ENCODE data around the gene HIPK1. TPM values are rescaled to one million over a fixed set of nuclear protein-coding genes. Genes with fewer than 3 reads are reported as not detected.

The HIPK1 gene
- total RNA-seq, 1 experiment from 2014 or later, result 52.2 TPM

GRCh38 chr1:113904674-113905434, 24.3 kb upstream of the HIPK1 start, which contains the start of the genes AP4B1 and DCLRE1B (continued):
- TF ChIP-seq ZNF281 (CRISPR knock-in tag; IDR thresholded peaks at IDR 0.05), result peak; percentile 97
- peak; percentile 90; the same call in 1 of the 2 replicates for TF ChIP-seq ARID4B (CRISPR knock-in tag; IDR thresholded peaks at IDR 0.05; ENCODE audit: borderline replicate concordance)
- TF ChIP-seq ZNF121 (CRISPR knock-in tag; IDR thresholded peaks at IDR 0.05), result no peak
- TF ChIP-seq ATF1 (CRISPR knock-in tag; IDR thresholded peaks at IDR 0.05), result no peak
- no peak for TF ChIP-seq PRRX2 (CRISPR knock-in tag; IDR thresholded peaks at IDR 0.05)
- TF ChIP-seq CTCF (IDR thresholded peaks at IDR 0.05), result no peak
- no peak for TF ChIP-seq CBFB (CRISPR knock-in tag; IDR thresholded peaks at IDR 0.05; ENCODE audit: low read depth)
- peak; percentile 67; the same call in 1 of the 2 replicates for TF ChIP-seq TEAD1 (CRISPR knock-in tag; IDR thresholded peaks at IDR 0.05)
- TF ChIP-seq TCF7 (CRISPR knock-in tag; IDR thresholded peaks at IDR 0.05; ENCODE audit: low read depth), result no peak
- no peak for TF ChIP-seq NR2C2 (CRISPR knock-in tag; IDR thresholded peaks at IDR 0.05)
- 0 out of 2 replicates have a peak, but pooled peaks have one; percentile 32 for TF ChIP-seq ZNF317 (CRISPR knock-in tag; IDR thresholded peaks at IDR 0.05; ENCODE audit: borderline replicate concordance, low read depth)
- TF ChIP-seq MYBL2 (CRISPR knock-in tag; IDR thresholded peaks at IDR 0.05), result peak; percentile 84; the same call in 1 of the 2 replicates
- no peak for TF ChIP-seq JAZF1 (CRISPR knock-in tag; IDR thresholded peaks at IDR 0.05)
- TF ChIP-seq KAT7 (CRISPR knock-in tag; IDR thresholded peaks at IDR 0.05; ENCODE audit: borderline replicate concordance), result peak; percentile 76; the same call in 1 of the 2 replicates
- TF ChIP-seq FOXK1 (CRISPR knock-in tag; IDR thresholded peaks at IDR 0.05), result peak; percentile 95
- no peak for TF ChIP-seq ZNF425 (CRISPR knock-in tag; conservative IDR thresholded peaks at IDR 0.05)
- TF ChIP-seq AR (CRISPR knock-in tag; IDR thresholded peaks at IDR 0.05), result no peak
- peak; percentile 23; the same call in 1 of the 2 replicates for TF ChIP-seq USF1 (CRISPR knock-in tag; IDR thresholded peaks at IDR 0.05)

Measured in WTC11 (cell line).